ENCODE measurements around the gene CHRND.

Gene CHRND

DNA sequence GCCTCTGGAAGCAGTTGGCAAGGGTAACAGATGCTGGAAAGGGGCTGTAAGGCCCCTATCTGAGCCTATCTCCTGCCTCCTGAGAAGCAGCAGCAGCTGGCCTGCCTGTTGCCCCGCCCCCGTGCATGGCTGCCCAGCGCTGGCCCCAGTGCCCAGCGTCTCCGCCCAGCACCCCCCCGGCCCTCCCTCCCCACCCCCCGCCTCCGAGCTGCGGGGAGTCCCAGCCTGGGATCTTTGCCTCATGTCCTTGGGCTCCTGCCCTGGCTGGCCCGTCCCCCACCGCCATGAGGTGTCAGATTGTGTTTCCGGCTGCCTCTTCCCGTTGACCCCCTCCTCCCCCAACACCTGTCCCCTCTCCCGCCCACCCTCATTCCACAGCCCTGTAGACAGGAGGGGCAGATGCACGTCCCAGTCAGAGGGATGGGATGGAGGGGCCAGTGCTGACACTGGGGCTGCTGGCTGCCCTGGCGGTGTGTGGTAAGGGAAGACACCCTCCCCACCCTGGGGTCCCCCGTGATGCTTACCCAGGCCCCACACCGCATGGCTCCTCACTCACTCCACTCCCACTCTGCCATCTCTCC lies at the start of gene CHRND:
Gene CHRND, plus strand, starts transcription at position 370 of the 581 bp plus-strand sequence. Its CDS starts 56 bp downstream, at position 426.
- no peak for DNase-seq

DNA sequence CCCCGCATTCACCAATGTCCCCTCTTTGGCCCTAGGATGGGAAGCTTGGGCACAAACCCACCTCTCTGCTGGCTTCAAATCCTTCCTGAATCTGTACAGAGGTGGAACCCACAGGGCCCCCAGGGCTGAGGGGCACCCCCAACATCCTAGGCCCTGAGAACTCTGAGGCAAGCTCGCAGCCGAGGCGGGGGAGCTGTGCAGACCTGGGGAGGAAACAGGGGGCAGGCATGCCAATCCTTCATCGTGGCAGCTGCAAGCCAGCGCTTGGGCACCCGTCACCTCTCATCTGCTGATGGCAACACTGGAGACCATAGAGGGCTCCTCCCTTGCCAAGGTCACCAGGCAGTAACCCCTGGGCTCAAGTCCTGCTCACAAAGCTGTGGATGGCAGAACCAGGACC lies 49.2 kb upstream of the CHRND start:
- DNase-seq: no peak

DNA sequence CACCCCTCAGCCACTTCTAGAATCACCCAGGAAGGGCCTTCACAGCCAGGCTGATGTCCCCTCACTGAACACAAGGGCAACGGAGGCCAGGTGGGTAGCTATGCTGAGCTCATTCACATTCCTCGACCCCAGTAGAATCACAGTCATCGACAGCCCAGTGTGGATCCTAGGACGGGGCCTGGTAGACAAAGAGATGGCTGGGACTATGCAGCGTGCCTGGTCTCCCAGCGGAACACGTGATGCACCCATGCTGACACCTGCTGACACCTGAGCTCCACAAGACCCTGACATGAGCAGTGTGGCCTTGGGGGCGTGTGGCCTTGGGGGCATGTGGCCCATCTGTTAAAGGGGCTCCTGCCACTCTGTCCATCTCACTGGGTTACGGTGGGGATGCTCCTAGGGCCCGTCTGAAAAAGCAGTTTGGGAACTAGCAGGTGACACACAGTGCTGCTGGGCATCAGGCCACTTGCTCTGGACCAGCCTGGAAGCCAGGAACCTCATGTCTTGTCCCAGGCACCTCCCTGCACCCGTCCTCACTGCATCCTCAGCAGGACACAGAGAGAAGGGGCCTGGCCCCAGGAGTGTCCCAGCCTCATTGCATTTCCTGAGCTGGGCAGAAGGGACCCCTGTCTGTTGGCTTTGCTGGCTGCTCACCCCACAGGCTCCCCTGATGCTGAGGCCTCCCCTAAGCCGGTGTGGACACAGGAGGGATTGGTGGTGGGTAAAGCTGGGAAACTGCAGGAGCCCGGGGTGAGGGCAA lies 48.0 kb upstream of the CHRND start:
- DNase-seq: no peak

- no peak for DNase-seq
These were observed 47.2 kb upstream of the CHRND start for GRCh38 chr2:232478571-232479340.

GRCh38 chr2:232479341-232480200 lies 46.4 kb upstream of the CHRND start:
- no peak for DNase-seq

DNA sequence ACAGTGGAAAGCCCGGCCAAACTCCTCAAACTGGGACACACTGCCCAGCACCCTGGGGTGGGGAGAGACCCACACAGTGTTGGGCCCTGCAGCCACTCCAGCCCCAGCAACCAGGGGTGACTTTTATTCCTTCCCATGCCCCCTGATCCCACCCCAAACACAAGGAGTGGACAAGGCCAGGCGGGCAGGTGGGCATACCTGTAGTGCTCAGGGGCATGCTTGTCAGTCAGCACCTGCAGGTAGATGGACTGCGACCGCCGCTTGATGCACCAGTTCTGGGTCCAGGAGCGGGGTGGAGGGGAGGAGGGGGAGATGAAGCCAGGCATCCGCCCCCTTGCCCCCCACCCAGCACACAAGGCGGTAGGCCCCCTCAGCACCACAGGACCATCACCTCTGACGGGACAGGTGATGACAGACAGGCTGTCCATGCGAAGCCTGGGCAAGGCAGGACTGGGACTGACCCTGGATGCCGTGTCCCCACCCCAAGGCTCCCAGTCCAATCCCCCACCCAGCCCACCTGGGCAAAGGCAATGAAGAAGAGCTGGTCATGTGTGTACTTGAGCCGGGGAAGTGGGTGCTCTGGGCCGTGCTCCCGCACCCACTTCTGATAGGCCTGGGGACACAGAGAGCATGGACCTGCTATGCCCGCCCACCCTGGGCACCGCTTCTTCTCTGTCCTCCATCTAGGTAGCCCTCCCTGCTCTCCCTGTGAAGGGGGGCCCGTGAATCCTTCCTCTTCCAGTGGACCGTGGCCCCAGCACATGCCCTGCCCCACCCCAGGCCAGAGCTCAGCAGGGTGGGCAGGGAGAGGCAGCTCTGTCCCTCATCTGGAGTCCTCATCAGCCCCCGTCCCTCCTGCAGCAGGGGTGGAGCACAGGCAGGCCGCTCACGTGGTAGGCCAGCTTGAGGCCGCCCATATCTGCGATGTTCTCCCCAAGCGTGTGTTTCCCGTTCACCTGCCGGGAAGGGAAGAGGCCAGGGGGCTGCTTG lies 45.5 kb upstream of the CHRND start:
- no peak for DNase-seq

DNA sequence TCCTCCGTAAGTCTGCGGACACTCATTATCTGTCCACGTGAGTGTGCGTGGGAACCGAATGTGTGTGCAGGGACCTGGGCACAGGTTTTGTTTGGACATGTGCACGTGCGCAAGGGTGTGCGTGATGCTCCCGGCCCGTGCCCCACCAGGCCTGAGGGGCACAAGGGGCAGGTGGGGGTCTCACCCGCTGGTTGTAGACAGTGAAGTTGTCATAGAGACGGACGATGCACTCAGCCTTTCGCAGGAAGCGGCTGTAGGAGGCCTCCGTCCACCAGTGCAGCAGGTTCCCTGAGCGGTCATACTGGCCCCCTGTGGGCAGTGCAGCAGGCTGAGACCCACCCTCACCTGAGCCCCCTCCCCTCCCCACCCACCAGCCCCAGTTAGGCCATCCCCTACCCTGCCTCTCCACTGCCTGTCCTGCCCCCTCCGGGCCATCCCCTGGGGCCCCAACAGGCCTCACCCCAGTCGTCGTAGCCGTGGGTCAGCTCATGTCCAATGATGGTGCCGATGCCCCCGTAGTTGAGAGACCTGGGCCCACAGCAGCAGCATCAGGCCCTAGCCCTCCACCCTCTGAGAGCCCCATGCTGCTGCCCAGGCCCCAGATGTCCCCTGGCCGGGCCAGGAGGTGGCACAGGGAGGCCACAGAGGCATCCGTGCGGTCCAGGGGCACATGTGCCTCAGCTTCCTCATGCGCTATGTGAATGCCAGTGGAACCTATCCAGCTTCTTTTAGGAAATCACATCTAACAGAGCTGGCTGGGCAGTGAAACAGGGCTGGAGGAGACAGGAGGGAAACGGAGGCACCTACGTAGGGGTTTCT lies 44.4 kb upstream of the CHRND start:
- no peak for DNase-seq

GRCh38 chr2:232482301-232483238 lies 43.4 kb upstream of the CHRND start:
- no peak for DNase-seq

GRCh38 chr2:232483311-232483922 lies 42.5 kb upstream of the CHRND start:
- DNase-seq: no peak

DNA sequence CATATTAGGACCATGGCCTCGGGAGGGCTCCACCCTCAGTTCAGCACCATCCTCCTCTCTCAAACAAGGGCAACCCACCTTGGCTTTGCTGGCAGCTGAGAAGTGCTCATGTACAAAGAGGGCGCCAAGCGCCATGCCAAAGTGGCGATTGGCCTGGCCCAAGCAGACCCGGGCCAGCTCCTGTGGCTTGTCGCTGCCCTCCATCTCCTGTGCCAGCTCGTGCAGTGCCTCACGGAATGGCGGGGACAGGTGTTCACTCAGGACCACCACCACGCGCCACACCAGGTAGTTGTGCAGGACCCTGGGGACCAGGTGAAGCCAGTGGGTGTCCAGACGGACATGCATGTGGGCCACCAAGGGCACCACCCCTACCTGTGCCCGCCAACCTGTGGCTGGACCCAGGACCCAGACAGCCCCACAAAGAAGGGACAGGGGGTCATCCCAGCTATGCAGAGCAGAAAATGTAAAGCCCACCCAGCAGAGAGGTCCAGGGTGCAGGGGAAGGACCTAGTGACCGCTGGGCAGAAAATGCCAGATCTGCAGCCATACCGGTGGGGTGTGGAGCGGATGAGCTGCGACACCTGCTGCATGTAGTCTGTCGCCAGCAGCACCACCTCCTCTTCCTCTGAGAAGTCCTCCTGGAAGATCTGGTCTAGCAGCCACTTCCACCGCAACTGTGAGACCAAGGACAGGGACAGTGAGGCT lies 41.9 kb upstream of the CHRND start:
- no peak for DNase-seq

- DNase-seq: no peak
These were observed 41.2 kb upstream of the CHRND start for GRCh38 chr2:232484628-232485347.

GRCh38 chr2:232485348-232485756 lies 40.6 kb upstream of the CHRND start:
- no peak for DNase-seq

DNA sequence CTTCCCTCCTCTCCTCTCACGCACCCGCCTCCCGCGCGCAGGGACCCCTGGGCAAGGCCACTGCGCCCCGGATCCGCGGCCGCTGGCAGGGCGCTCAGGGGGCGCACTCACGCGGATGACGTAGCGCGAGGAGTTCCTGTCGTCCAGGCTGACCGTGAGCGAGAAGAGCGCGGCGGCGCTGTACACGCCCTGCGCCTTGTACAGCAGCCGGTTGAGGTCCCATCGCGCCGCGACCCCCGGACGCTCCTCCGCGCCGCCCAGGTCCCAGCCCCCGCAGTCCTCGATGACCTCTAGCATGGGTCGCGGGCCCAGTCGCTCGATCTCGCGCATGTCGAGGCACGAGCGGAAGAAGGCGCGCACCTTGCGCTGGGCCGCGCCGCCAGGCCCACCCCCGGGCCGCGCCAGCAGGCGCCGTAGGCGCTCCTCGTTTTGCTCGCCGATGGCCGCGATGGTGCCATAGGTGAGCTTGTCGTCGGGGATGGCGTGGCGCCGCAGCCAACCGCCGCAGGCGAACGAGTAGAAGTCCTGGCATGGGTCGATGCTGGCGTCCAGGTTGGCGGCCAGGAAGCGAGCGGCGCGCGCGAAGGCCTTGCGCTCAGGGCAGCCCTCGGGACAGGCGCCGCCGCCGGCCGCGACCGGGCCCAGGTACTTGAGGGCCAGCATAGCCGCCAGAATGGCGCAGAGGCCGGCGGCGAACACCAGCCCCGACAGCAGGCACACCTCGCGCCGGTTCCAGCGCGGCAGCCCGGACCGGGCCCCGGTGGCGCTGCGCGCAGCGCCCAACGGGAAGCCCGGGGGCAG lies 40.0 kb upstream of the CHRND start:
- DNase-seq: no peak

- DNase-seq: no peak
These were observed 39.2 kb upstream of the CHRND start for GRCh38 chr2:232486558-232487384.

DNA sequence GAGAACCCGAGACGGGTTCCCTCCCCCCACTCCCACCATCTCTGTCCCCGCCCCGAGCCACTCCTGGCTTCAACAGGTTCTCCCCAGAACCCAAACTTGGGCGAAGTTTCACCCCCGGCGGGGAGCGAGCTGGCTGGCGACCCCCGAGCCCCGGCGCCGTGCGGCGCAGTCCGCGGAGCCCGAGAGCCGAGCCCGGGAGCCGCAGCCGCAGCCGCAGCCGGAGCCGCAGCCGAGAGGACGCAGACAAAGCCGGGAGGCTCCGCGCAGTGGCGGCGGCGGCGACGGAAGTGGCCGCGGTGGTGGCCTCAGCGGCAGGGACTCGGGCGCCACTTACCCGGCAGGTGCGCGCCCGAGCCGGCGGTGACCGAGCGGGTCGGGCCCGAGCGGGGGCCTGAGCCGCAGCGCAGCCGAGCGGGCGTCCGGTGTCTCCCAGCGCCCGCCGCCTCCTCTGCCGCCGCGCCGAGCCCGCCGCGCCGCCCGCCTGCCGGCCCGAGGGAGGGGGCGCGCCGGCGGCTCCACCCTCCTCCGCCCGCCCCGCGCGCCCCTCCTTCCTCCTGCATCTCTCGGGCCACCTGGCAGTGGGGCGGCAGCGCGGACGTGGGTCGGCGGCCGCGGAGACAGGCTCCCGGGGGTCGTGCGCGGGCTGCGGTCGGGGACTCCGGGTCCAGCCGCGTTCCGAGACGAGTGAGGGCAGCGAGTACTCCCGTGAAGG lies 38.4 kb upstream of the CHRND start, which contains the start of gene ECEL1:
Gene ECEL1, minus strand, starts transcription at position 450 of the 712 bp plus-strand sequence. CDS start 1,181 bp downstream, outside the sequence.
- no peak for DNase-seq
